TTC549 (cell line): Measurements from ENCODE around the gene DCLK2.

ENCODE experiments used
- FAIRE-seq: peaks from 2 replicates; lab custom pipeline; 2012; peaks lifted over from hg19 to GRCh38; lab: Jason Lieb, UNC

DCLK2 gene

GRCh38 chr4:150078041-150078578, at the start of gene DCLK2:
Gene DCLK2, plus strand, starts transcription at chr4:150078445. Its CDS starts 583 bp downstream, at chr4:150079028.
- no peak for FAIRE-seq

- no peak for FAIRE-seq
Observed at GRCh38 chr4:150032541-150032940, 45.7 kb upstream of the DCLK2 start.

- no peak for FAIRE-seq
Observed at GRCh38 chr4:150033081-150033480, 45.2 kb upstream of the DCLK2 start.

- no peak for FAIRE-seq
Observed at GRCh38 chr4:150033901-150034300, 44.3 kb upstream of the DCLK2 start.

- no peak for FAIRE-seq
Observed at GRCh38 chr4:150037251-150037856, 40.9 kb upstream of the DCLK2 start.

- no peak for FAIRE-seq
Observed at GRCh38 chr4:150038335-150039076, 39.7 kb upstream of the DCLK2 start.

GRCh38 chr4:150039274-150040127, 38.7 kb upstream of the DCLK2 start:
- FAIRE-seq, result no peak

- no peak for FAIRE-seq
Observed at GRCh38 chr4:150044517-150044916, 33.7 kb upstream of the DCLK2 start.

- no peak for FAIRE-seq
Observed at GRCh38 chr4:150045410-150045809, 32.8 kb upstream of the DCLK2 start.

- no peak for FAIRE-seq
Observed at GRCh38 chr4:150046728-150047217, 31.5 kb upstream of the DCLK2 start.

- FAIRE-seq, result no peak
Observed at GRCh38 chr4:150047546-150047945, 30.7 kb upstream of the DCLK2 start.

- FAIRE-seq, result no peak
Observed at GRCh38 chr4:150049682-150050081, 28.6 kb upstream of the DCLK2 start.

- FAIRE-seq, result no peak
Observed at GRCh38 chr4:150050566-150050965, 27.7 kb upstream of the DCLK2 start.

GRCh38 chr4:150051111-150051510, 27.1 kb upstream of the DCLK2 start:
- FAIRE-seq, result no peak

- no peak for FAIRE-seq
Observed at GRCh38 chr4:150055467-150055866, 22.8 kb upstream of the DCLK2 start.

GRCh38 chr4:150056569-150056968, 21.7 kb upstream of the DCLK2 start:
- FAIRE-seq, result no peak

- no peak for FAIRE-seq
Observed at GRCh38 chr4:150061086-150061776, 17.0 kb upstream of the DCLK2 start.

GRCh38 chr4:150063128-150063527, 15.1 kb upstream of the DCLK2 start:
- FAIRE-seq, result no peak

- FAIRE-seq, result no peak
Observed at GRCh38 chr4:150065740-150066139, 12.5 kb upstream of the DCLK2 start.

GRCh38 chr4:150067859-150068258, 10.4 kb upstream of the DCLK2 start:
- no peak for FAIRE-seq

- FAIRE-seq, result no peak
Observed at GRCh38 chr4:150068300-150068960, 9.8 kb upstream of the DCLK2 start.
